ENCODE measurements around the gene KIT.

Gene KIT

DNA sequence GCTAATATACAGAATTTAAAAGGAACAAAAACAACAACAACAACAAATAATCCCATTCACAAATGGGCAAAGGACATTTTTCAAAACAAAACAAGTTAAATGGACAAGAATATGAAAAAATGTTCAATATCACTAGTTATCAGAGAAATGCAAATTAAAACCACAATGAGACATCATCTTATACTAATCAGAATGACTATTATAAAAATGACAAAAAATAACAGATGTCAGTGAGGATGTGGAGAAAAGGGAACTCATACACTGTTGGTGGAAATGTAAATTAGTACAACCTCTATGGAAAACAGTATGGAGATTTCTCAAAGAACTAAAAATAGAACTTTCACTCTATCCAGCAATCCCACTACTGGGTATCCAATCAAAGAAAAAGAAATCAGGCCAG, 92.6 kb downstream of the KIT start:
- DNase-seq = no peak

- no peak for DNase-seq
These were observed 96.6 kb downstream of the KIT start for GRCh38 chr4:54754394-54754793.

DNA sequence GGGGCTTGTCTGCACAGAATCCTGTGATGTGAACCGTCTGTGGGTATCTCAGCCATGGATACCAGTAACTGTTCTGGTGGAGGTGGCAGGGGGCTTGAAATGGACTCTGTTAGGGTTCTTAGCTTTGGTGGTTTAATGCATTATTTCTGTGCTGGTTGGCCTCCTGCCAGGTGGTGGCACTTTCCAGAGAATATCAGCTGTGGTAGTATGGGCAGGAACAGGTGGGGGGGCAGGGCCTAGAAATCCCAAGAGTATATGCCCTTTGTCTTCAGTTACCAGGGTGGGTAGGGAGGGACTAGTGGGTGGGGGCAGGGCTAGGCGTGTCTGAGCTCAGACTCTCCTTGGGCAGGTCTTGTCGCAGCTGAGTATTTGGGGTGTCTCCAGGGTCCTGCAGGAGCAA, 106.7 kb downstream of the KIT start:
- no peak for DNase-seq

GRCh38 chr4:54767376-54767775, 109.6 kb downstream of the KIT start:
- no peak for DNase-seq

DNA sequence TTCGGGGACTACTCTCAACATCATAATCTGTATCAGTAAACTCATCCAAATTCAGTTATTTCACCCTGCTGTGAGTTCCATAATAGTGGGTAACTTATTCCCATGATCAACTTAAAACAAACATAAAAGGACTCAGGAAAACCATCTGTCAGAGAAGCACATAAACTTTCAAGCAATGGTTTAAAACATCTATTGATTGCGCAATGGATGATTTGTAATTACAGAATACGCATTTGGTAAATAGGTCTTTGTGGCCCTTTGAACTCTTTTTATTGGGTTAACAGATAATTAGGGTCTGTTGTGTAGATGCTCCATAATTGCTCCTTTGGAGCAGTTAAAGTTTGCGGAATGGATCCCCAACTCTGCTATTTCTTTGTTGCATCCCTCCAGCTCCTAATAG, 115.3 kb downstream of the KIT start:
- no peak for DNase-seq

GRCh38 chr4:54779036-54779435, 121.3 kb downstream of the KIT start:
- no peak for DNase-seq

DNA sequence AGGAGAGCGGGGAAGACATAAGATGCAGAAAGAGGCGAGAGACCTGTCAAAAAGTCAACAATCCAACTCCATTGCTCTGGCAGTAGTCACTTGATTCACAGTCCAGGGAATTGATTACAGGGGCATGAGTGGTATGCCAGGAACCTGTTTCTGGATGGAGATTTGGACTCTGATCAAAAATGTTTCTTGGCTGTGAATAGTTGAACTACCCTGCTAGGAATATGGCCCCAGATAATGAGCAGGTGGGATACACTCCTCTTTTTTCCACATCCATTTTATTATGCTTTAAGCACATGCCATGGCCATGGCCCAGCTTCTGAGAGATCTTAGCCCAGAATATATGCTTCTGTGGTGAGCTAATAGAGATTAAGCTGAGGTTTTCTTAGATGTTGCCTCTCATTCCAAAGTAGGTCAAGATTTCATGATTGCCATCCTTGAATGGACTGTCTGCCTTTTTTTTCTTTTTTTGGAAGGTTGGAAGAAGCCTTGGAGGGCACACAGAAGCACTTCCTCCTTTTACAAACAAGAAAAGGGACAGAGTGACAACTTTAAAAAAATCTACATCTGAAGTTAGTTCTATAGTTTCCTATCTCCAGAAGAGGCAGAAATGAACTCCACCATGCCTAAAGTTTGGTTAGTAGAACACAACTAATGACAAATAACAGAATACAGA, 121.9 kb downstream of the KIT start:
- no peak for DNase-seq

GRCh38 chr4:54780149-54780495, 122.4 kb downstream of the KIT start:
- DNase-seq = no peak

GRCh38 chr4:54781756-54782155, 124.0 kb downstream of the KIT start:
- DNase-seq = no peak

- no peak for DNase-seq
These were observed 125.8 kb downstream of the KIT start for GRCh38 chr4:54783402-54784110.

GRCh38 chr4:54784161-54784671, 126.5 kb downstream of the KIT start:
- no peak for DNase-seq

All from activated effector memory CD4-positive, alpha-beta T cell treated with anti-CD3 and anti-CD28 coated beads, Interleukin-2, amount 50 U/mL, for 16 hours (primary cell).